Subcutaneous adipose tissue (tissue), 4 donors: ENCODE results near the gene PIAS1. TPM values are rescaled to one million over a fixed set of nuclear protein-coding genes. Genes with fewer than 3 reads are reported as not detected.

ENCODE experiments used
- total RNA-seq, 4 donors: library from RNA; depleted of rRNA; stranded (reverse); fragments of >200 nt; gene quantifications; one replicate each; pipeline ENCODE4 v1.1.0, GENCODE V29; 2016
- TF ChIP-seq, protein P1 (sequence below): fragments of 450-650 bp; IDR thresholded peaks from one replicate; pipeline ENCODE4 v1.5.1; 2016; ENCODE audit warnings: low read depth, mild to moderate bottlenecking, control low read depth, antibody characterized with exemption, moderate library complexity

The PIAS1 gene
- total RNA-seq, 4 donors from 2014 or later, result 34.3 to 68.8 (median 45.4) TPM

DNA sequence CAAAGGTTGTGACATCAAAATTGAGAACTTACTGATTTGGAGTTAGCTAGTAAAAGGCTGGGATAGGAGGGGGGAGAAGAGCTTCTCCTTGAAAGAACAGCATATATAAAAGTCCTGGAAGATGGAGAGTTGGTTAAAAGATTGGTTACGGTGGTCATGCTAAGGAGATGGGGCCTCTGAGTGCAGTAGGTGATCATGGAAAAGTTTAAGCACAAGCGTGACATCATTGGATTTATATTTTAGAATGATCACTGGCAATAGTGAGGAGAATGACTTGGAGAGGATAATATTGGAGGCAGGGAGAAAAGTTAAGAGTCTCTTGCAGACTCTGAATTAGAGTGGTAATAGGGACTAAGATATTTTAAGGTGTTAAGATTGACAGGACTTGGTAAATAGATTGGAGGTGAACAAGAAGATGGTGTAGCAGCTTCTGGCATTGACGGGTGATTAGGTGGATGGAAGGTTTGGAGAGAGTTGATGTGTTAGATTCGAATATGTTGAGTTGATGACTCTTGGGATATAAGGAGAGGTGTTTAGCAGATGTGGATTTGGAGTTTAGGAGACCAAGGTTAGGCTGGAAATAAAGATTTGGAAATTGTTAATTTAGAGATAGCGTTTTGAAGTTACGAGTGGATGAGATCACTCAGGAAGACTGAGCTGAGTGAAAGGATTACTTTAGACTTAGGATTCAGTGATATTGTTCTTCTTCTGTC, 19.6 kb downstream of the PIAS1 start:
- TF ChIP-seq, protein P1, sequence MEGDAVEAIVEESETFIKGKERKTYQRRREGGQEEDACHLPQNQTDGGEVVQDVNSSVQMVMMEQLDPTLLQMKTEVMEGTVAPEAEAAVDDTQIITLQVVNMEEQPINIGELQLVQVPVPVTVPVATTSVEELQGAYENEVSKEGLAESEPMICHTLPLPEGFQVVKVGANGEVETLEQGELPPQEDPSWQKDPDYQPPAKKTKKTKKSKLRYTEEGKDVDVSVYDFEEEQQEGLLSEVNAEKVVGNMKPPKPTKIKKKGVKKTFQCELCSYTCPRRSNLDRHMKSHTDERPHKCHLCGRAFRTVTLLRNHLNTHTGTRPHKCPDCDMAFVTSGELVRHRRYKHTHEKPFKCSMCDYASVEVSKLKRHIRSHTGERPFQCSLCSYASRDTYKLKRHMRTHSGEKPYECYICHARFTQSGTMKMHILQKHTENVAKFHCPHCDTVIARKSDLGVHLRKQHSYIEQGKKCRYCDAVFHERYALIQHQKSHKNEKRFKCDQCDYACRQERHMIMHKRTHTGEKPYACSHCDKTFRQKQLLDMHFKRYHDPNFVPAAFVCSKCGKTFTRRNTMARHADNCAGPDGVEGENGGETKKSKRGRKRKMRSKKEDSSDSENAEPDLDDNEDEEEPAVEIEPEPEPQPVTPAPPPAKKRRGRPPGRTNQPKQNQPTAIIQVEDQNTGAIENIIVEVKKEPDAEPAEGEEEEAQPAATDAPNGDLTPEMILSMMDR, result no peak

DNA sequence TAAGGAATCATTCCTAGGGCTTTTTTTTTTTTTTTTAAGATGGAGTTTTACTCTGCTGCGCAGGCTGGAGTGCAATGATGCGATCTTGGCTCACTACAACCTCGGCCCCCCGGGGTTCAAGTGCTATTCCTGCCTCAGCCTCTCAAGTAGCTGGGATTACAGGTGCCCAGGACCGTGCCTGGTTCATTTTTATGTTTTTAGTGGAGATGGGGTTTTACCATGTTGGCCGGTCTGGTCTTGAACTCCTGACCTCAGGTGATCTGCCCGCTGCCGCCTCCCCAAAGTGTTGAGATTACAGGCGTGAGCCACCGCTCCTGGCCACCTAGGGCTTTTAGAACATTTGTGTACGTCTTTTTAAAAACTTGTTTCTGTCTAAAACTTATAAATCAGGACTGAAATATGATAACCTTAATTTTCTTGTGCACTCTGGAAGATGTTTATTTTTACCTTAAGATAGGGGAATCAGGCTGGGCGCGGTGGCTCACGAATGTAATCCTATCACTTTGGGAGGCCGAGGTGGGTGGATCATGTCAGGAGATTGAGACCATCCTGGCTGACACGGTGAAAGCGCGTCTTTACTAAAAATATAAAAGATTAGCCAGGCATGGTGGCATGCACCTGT, 21.8 kb downstream of the PIAS1 start:
- TF ChIP-seq, protein P1, result no peak

DNA sequence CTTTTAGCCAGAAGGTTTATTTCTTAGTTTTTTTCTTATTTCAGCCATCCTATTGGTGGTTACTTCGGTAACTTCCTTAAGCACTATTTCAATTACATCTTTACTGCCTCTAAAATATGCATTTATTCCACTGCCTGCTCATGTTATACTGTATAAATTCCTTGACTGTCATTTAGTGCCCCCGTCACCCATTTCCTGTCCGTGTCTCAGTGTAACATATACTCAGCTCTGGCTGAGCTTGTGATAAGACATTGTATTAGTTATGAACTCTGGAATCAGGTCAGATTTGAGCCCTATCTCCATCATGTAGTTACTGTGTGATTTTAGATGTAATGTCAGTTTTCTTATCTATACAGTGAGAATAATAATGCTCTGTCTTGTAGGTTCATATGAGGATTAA, 24.2 kb downstream of the PIAS1 start:
- TF ChIP-seq, protein P1, result no peak

DNA sequence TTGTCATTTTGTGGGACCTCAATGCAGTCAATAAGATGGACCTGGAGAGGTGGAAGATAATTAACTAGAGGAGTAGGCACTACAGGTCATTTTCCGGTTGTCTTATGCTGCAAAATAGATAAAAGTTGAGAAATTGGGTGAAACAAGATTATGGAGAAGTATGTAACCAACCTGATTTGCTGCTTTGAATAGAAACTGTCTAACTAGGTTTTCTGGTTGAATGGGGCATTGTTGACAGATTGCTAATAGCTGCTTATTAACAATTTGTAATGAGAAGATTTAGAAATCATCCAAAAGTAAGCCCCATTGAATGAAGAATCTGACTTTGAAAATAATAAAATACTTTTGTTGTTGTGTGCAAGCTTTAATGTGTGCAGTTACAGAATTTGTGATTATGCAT, 26.2 kb downstream of the PIAS1 start:
- TF ChIP-seq, protein P1, result no peak

DNA sequence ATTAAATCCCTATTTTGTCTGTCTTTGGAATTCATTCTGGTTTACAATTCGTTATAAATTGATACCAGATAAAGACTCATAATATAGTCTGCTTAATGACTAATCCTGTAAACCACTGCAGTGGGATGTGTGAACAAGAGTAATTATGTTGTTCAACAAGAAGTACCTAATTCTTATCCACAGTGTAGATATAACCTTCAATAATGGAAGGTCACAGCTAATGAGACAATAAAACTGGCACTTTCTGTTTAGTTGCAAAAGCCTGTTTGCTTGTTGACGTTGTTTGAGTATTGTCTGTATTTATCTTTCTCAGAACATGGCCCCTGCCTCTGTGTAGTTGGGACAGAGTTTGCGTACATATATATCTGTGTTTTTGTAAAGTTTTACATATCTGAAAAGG, 26.7 kb downstream of the PIAS1 start:
- TF ChIP-seq, protein P1, result no peak

DNA sequence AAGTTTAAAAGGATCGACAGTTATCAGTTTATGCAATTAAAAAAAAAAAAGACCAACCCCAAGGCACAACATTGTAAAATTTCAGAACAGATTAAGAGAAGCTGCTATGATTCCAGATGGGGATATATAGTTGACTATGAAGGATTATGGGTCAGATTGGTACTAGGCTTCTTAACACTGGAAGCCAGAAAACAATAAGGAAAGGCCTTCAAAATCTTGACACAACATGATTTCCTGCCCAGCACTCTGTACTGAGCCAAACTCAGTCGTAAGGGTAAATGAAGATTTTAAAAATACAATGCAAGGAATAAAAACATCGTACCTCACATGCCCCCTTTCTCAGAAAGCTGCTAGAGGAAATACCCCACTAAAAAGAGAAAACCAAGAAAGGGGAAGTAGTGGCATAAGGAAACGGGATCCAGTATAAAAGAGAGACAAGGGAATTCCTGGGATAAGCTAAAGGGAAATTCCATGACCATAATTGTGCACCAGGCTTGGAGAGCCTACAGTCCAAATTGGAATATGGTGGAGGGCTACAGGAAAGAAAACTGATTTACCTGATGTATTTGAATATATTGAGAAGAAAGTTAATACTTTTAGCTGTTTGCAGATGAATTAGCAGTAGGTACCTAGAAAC, 27.9 kb downstream of the PIAS1 start:
- TF ChIP-seq, protein P1, result no peak

DNA sequence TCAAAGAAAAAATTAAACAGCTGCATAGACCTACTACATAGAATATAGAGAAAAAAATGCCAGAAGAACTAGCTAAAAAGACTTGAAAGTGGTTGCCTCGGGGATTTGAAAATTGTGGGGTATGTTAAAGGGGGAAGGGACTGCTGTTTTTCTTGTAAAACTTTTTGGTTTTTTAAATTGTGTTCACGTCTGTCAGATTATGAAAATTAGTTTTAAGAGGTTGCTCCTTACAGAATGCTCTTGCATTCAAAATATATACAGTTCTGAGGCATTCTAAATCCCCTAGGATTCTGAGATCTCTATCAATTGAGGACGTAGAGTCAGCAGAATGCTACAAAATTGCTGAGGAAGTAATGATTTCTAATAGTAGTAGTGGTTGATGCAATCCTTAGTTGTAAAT, 28.6 kb downstream of the PIAS1 start:
- TF ChIP-seq, protein P1, result no peak
